HuH-7 (cell line): ENCODE data around the gene CYS1.
"Not testable (repeated sequence)": the region's sequence is repeated elsewhere in the genome, so short reads cannot be mapped to it uniquely, and the experiment has no call there.

ENCODE experiments used
- DNase-seq: peaks from one replicate; pipeline ENCODE4 v3.0.0; 2011; ENCODE audit warnings: low spot score

The CYS1 gene

DNA sequence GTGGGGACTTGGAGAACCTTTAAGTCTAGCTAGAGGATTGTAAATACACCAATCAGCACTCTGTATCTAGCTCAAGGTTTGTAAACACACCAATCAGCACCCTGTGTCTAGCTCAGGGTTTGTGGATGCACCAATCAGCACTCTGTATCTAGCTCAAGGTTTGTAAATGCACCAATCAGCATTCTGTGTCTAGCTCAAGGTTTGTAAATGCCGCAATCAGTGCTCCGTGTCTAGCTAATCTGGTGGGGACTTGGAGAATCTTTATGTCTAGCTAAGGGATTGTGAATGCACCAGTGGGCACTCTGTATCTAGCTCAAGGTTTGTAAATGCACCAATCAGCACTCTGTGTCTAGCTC, 11.7 kb upstream of the CYS1 start:
- not testable (repeated sequence) for DNase-seq

DNA sequence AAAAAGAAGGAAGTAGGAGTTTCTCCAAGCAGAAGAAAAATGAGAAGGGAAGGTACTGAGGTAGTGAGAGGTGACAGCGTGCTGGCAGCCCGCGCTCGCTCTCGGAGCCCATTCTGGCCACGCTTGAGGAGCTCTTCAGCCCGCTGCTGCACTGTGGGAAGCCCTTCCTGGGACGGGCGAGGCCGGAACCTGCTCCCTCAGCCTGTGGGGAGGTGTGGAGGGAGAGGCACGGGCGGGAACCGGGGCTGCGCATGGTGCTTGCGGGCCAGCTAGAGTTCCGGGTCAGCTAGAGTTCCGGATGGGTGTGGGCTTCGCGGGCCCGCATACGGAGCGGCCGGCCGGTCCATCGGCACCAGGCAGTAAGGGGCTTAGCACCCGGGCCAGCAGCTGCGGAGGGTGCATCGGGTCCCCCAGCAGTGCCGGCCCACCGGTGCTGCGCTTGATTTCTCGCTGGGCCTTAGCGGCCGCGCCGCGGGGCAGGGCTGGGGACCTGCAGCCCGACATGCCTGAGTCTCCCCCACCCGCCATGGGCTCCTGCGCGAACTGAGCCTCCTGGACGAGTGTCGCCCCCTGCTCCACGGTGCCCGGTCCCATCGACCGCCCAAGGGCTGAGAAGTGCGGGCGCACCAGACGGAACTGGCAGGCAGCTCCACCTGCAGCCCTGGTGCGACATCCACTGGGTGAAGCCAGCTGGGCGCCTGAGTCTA, 11.1 kb upstream of the CYS1 start:
- DNase-seq: no peak

DNA sequence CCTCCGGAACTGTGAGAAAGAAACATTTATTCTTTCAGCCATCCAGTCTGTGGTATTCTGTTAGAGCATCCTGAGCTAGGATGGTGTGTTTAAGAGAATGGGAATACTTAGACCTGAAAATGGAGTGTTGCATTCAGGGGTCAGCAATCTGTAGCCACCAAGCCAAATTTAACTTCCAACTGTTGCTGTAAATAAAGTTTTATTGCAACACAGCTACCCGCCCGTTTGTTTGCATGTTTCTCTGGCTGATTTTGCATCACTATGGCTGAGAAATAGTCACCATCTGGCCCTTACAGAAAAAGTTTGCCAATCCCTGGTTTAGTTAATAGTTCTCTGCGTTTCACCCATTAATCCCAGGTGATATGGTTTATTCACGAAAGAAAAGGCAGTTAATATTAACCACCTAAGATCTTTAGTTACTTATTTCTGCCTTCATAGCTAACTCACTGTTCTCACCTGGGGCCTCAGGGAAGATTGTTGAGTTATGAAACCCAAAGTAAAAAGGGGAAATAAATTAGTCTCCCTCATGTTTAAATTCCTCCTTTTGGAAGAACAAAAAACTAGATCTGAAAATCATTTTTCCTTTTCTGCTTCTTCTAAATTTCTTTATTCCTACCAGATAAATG, 9.5 kb upstream of the CYS1 start:
- no peak for DNase-seq

DNA sequence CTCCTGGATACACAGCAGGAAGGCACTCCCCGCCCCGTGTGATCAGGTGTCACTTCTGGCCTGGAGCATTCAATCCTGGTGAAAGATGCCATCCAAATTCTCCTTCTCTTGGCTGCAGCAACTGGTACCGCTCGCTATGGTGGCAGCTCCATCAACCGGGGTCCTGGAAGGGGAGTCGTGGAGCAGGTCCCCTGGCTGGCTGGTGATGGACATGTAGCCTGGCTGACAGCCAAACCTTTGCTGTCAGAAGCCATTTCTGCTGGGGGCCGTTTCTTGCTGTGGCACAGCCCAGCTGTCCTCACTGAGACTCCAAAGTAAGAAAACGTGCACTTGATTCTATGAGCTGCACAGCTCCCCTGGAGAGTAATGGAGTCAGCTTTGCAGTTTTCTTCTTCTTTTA, 7.1 kb upstream of the CYS1 start:
- DNase-seq: no peak

DNA sequence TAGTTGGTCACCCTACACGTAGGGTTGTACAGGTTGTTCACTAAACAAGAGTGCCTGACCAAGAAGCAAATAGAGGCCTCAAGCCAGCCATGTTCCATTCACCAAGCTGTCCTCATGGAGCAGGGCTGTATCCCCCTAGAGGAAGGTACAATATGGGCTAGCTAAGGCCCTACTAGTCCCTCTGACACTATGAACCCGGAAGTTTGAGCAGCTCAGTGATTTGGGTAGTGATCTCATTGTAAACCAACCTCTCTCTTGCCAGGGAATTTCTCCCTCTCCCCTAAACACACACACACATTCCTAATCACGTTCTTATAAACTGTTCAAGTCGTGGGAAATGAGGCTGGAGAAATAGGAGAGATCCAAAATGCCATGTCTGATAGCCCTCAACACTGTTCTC, 6.7 kb upstream of the CYS1 start:
- no peak for DNase-seq

DNA sequence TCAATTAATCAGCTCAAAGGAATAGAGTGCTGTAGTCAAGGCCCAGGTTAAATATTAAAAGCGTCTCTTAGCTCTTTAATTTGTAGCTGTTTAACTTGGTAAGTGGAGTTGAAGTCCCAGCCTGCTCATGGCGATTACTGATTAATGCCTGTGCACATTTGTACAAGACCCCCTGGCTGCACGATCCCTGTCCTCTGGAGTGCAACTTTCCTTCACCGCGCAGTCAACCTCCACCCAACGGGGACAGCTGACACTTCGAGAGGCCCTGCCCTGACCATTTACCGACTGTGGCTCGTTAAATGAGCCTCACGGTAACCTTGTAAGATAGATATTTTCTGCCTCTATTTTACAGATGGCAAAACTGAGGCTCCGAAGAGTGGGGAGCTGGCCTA, 5.5 kb upstream of the CYS1 start:
- DNase-seq: no peak

DNA sequence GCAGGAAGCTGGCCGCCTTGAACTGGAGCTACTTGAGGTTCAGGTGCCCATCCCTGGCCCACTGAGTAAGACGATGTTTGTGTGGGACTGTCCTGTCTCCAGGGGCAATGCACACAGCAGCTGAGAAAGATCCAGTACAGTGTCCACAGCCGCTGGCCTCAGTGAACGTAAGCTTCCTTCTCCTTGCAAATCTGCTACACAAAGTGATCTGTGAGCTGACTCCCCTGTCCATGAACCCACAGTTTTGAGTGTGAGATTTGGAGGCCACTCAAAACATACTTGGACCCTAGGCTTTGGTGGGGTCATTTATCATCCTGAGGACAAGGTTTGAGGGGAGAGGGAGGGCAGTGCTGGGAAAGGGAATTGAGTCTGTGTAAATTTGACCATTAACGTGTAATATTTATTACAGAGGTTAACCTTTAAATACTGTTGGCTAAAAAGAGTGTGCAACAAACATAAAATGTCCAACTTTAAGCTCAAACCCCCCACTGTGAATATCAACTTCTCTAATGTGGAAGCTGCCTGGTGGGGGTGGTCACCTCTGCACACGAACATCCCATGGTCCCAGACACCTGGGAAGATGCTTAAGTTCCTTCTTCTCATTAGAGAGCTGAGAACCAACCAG, 4.9 kb upstream of the CYS1 start:
- DNase-seq: no peak

DNA sequence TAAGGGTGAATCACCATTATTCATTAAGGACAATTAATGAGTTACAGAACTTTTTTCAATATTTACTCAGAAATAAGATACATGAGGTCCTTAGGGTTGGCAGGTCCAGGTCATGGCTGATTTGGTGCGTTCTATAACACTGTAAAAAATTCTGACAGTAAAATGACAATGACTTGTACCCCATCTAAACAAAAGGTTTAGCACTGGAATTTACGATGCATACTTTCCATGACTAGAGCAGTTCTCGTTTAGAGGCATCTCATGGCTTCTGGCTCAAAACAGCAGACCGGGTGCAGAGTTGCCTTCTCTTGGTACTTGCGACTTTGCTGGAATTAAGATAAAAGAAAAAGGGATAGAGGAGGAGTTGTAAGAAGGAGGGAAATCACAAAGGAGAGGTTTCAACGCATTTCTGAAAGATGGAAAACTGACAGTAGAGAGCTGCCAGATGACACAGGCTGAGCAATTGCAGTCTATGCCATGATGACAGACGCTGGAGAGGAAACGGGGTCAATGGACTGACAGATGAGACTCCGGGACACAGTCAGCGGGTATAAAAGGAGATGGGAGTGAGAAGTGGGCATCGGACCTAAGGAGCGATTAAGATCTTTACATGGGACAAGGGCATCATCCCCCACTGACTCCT, 4.1 kb upstream of the CYS1 start:
- no peak for DNase-seq

DNA sequence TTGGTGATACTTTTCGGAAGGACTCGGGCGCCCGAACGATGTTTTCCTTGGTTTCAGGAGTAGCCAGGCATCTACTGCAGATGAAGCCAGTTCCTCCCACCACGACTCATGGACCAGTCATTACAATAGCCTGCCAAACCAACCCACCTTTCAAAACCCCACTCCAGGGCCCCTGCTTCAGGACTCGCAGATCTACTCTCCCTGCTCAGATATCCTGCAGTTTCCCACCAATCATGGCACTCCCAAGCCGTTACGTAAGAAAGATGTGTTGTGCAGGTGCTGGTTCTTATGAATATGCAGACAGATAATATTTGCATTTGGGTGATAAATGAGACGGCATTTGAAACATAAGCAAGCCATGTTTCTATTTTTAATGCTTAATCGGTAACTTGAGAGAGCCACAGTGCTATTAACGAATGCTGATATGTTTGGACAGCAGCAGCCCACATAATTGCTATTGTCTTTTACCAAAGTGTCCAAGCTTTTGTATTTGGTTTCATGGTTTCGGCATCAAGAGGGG, 3.5 kb upstream of the CYS1 start:
- DNase-seq: no peak

DNA sequence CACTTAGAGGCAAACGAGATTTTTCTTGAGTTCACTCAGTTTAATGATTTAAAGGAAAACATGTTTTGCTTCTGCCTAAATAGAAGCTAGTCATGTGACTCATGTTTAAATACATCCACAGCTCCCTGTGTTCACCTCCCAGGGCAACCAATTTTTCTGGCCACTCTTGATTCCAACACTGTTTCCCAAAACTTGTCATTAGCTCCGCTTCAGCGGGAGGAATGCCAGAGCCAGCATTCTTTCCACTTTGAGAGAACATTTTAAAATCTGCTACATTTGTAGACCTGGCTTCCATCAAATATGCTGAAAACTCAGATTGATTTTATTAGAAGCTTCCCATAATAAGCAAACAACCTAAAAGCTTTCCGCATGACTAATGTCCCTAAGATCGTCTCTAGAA, 2.8 kb upstream of the CYS1 start:
- DNase-seq: no peak

DNA sequence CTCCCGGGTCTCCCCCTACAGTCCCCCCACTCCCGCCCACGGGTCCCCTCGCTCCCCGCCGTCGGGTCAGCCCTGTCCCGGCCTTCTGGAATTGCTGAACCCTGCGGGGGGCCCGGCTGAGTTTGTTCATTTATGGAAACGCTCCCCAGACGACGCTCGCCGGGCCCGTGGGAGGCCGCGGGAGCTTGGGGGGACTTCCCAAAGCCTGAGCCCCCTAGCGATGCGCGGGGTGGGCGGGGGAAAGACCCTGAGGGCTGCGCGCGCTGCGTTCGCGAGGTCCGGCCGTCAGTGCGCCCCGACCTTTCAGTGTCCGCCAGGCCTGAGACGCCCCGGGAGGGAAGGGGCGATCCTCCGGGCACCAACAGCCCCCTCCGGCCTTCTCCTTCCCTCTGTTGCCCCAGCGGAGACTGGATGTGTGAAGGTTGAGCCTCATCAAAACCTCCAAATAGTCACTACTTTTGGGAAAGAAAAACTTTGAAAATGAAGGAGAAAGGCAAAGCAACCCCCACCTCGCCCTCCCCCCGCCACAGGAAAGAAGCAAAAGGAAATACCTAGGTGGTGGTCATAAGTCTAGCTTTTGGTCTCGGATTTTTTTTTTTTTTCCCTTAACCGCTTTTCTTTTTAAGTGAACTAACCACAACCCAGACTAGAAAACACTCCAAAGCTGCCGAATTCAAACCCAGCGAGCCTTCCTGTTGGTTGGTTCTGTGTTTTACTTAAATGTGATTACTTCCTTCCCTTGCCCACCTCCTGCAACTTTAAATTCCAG, 509 bp upstream of the CYS1 start:
- DNase-seq: peak; percentile 52

DNA sequence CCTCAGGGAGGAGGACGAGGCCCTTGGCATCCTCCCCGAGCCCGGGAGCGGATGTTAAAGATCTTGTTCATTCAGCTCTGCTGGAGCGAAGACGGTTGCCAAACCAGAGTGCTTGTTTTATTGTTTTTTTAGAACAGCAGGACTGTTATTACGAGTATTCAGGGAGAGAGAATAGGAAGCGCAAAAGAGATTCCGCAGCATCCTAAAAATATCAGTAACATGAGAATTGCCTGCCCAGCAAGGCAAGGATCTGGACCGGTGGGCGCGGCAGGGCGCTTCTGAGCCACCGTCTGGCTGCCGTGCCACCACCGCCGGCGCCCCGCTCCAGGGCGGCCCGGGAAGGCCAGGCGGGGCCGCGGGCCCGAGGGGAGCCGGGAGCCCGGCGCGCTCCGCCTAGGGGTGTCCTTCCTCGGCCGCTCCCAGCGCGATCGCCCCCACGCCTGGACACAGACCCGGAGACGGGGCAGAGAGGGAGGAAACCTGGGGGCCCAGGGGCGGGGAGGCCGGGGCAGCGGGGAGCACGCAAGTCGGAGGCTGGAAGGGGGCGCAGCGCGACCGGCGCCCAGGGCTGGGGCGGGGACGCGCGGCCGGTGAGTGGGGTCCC, 843 bp downstream of the CYS1 start:
- DNase-seq: peak; percentile 48

DNA sequence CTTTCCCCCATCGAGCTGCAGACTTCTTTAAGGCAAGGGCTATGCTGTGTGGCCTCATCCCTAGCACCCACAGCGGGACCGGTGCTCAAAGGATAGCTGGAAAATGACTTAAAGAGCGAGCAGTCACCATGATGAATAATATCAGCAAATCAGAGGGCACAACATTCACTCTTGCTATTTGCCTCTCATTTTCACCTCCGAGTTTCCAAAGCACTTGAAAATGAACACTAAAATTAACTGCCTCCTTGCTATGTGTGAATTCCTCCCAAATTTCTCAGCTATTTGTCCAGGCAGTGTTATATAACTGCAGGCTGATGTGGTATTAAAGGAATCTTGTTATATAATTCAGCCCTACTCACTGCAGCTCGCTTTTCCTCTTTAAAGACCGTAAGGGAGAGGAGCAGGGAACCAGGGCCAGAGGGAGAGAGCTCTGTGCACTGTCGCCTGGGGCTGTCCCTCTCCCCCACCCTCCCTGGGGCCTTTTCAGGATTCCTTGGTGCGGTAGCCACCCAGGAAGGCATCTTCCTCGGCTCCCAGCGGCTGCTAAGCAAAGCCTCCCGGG, 1.4 kb downstream of the CYS1 start:
- DNase-seq: no peak

DNA sequence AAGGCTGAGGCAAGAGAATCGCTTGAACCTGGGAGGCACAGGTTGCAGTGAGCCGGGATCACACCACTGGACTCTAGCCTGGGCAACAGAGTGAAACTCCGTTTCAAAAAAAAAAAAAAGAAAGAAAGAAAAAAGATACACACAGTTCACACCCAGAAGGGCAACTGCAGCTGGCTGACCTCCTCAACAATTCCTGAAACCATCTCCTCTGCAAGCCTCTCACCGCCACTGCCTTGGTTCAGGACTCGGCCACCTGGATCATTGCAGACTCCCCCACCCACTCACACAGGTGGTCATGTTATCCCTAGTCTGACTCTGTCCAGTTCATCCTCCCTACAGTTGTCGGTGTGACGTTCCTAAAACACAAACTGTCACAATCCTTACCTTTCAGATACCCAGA, 2.2 kb downstream of the CYS1 start:
- DNase-seq: no peak

DNA sequence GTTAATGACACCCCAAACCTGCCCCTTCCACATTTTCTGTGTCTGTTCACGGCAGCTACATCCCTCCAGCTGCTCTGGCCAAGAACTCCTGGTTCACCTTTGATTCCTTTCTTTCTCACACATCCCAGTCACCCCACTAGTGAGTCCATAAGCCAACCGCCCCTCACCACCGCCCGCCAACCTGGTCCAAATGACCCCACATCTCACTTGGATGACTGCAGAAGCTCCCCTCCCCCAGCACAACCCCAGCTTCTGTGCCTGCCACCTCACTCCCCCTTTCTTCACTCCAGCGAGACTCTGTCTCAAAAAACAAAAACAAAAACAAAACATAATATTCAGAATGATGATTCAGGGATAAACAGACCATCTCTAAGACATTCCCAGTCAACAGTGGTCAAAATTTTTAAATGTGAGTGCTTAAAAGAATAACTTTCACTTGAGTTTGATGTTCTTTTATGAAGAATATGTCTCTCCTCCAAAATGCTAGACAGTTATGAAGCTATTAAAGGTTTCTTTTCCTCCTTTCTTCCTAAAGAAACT, 3.2 kb downstream of the CYS1 start:
- no peak for DNase-seq

DNA sequence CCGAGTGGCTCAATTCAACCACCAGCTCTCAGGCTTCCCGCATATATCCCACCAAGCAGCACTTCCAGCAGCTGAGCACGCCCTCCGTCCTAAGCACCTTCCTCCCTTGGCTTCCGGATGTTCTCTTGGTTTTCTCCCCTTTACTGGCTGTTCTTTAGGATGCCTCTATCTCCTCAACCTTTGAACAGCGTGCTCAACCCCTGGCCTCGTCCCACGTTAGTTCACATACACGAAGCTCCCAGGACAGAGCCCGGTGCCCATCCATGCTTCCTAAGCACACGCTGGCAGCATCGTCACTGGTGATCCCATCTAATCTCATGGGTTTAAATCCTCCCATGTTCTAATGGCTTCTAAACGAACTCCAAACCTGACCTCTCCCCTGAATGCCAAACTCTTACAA, 3.7 kb downstream of the CYS1 start:
- DNase-seq: no peak

DNA sequence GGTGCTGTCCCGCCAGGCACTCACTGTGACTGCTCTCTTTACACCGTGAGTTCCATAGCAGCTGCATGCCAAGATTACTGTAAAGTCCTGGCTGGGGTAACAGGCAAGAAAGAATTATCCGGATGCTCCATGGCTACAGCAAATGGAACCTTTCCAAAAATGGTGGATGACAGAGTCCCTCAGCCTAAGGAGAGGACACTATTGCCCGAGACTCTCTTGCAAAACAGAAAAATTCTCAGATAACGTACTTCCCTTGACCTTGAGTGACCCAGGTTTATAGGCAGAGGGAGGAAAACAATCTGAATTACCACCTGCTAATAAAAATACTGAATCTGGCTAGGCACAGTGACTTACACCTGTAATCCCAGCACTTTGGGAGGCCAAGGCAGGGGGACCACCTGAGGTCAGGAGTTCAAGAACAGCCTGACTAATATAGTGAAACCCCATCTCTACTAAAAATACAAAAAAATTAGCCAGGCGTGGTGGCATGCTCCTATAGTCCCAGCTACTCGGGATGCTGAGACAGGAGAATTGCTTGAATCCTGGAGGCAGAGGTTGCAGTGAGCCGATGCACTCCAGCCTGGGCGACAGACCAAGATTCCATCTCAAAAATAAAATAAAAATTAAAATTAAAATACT, 4.5 kb downstream of the CYS1 start:
- no peak for DNase-seq

DNA sequence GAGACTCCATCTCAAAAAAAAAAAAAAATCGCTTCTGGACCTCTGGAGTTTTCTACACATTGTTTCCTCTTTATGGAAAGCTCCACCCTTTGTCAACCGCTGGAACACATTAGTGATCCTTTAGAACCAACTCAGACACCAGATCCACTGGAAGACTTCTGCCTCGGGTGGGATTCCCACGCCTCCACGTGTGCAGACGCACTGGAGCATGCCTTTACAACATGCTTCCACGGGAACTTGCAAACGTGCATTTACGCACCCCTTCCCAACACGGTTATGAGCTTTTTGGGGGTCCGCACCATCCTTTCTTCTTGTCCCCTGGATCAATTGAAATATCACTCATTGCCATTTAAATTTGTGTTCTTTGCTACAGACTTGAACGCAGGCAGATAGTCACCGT, 5.1 kb downstream of the CYS1 start:
- DNase-seq: no peak

DNA sequence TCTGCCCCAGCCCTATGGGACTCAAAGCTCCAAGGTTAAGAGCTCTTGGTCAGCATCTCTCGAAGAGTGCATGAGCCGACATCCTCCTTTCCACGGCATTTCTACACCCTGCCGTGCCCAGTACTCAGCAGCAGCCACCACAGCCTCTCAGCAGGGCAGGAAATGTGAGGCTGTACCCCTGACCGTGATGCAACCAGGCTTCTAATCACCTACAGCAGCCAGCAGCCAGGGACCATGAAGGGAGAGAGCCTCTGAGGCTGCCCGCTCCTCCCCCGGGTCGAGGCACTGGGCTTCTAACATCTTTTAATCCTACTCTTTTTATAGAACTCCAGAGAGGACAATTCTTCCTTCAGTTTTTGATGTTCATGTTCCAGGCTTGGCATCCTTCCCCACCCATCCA, 6.5 kb downstream of the CYS1 start:
- no peak for DNase-seq

DNA sequence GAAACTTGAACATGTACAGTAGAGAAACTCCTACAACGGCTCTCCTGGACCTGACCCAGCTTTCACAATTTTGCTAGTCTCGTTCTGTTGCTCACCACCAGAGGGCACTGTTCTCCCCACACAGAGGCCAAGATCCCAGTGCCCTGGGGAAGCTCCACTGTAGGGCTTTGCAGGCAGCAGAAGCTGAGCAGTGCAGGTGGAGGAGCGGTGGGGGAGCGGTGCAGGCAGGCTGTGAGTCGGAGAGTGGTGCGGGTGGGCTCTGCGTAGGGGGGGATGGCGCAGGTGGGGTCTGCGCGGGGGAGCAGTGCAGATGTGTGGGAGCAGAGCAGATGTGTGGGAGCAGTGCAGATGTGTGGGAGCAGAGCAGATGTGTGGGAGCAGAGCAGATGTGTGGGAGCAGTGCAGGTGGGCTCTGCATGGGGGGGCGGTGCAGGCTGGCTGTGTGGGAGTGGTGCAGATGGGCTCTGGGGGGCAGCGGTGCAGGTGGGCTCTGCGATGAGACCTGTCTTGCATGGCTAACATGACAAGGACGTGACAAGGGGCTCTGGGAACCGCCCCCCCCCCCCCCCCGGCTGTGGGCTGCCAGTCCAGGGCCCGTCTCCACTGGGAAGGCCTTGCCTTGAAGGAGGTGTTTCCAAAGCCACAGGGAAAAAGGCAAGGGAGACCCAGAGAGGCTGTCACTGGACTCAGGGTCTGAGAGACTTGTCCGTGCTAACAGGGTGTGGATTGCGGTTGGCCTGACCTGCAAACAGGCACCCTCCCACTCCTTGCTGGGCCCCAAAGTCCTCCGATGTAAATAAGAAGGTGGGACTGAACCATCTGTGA, 7.3 kb downstream of the CYS1 start:
- peak; percentile 95 for DNase-seq
